ENCODE results near the gene CYLD. TPM values are rescaled to one million over a fixed set of nuclear protein-coding genes. Genes with fewer than 3 reads are reported as not detected.

Gene CYLD
- total and polyA plus RNA-seq, 10 of the 15 experiments (the other 5 are each of a cell fraction or from before 2014, with no cell fraction given): 19.2 to 106 (median 46.1) TPM

GRCh38 chr16:50741781-50742575, at the start of gene CYLD (continued):
- TF ChIP-seq YY1 (IDR thresholded peaks at IDR 0.05; ENCODE audit: low read depth, low read length) (peak; percentile 96), ASH2L (IDR thresholded peaks at IDR 0.05; ENCODE audit: borderline replicate concordance, low read depth) (peak; percentile 56; the same call in 1 of the 2 replicates), ZNF217 (IDR thresholded peaks at IDR 0.05) (no peak), ZBED1 (IDR thresholded peaks at IDR 0.05; ENCODE audit: borderline replicate concordance) (no peak), KLF5 (IDR thresholded peaks at IDR 0.05; ENCODE audit: partially characterized antibody) (no peak), SMAD1 (IDR thresholded peaks at IDR 0.05; ENCODE audit: low read depth, partially characterized antibody) (no peak), RB1 (IDR thresholded peaks at IDR 0.05; ENCODE audit: borderline replicate concordance) (peak; percentile 38; the same call in 1 of the 2 replicates), POLR2AphosphoS5 (IDR thresholded peaks at IDR 0.05; ENCODE audit: low read length) (no peak), NBN (IDR thresholded peaks at IDR 0.05) (no peak; the same call in 1 of the 2 replicates), MAX (IDR thresholded peaks at IDR 0.05; ENCODE audit: low read depth, low read length) (peak; percentile 15; the same call in 1 of the 2 replicates), MXI1 (IDR thresholded peaks at IDR 0.05; ENCODE audit: low read depth, low read length) (peak; percentile 8; the same call in 1 of the 2 replicates), ZNF622 (IDR thresholded peaks at IDR 0.05) (peak; percentile 82), NRF1 (conservative IDR thresholded peaks at IDR 0.05; ENCODE audit: low read depth, low read length) (no peak), ZNF592 (IDR thresholded peaks at IDR 0.05) (peak; percentile 99)
- TF ChIP-seq, protein P1, sequence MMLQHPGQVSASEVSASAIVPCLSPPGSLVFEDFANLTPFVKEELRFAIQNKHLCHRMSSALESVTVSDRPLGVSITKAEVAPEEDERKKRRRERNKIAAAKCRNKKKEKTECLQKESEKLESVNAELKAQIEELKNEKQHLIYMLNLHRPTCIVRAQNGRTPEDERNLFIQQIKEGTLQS (IDR thresholded peaks at IDR 0.05; ENCODE audit: borderline replicate concordance, extremely low read depth, low read depth, low read length): no peak
